Muscle of leg (tissue), 16 donors: ENCODE results near the gene SERPINA3. TPM values are rescaled to one million over a fixed set of nuclear protein-coding genes. Genes with fewer than 3 reads are reported as not detected.

Source experiments
- DNase-seq: peaks from one replicate; pipeline ENCODE4 v3.0.0; 2013
- H3K27ac ChIP-seq: one replicate; pipeline ENCODE4 v1.5.1; 2013; ENCODE audit warnings: mild to moderate bottlenecking, low read length, control low read depth
- H3K27me3 ChIP-seq: one replicate; pipeline ENCODE4 v1.6.1; 2013; ENCODE audit warnings: low read length; ENCODE audit not compliant: control insufficient read depth, insufficient read depth
- H3K36me3 ChIP-seq: one replicate; pipeline ENCODE4 v1.6.1; 2013; ENCODE audit warnings: low read length; ENCODE audit not compliant: control insufficient read depth, insufficient read depth
- H3K4me1 ChIP-seq: one replicate; pipeline ENCODE4 v1.6.1; 2013; ENCODE audit warnings: low read length; ENCODE audit not compliant: control insufficient read depth, insufficient read depth
- H3K4me3 ChIP-seq: one replicate; pipeline ENCODE4 v1.5.1; 2013; ENCODE audit warnings: low read length, control low read depth
- H3K9me3 ChIP-seq: replicated peaks from 2 replicates; pipeline ENCODE4 v1.6.1; 2013; ENCODE audit warnings: low read depth, low read length; ENCODE audit not compliant: control insufficient read depth
- WGBS: methylation state at CpG from one replicate; pipeline ENCODE4 v1.1.5; 2013; ENCODE audit warnings: missing lambda C conversion rate; ENCODE audit not compliant: insufficient coverage; 5-methylcytosine and 5-hydroxymethylcytosine counted together
- long read RNA-seq, 11 donors: transcript quantifications; one replicate each; lab custom pipeline, GENCODE V29; 2026
- polyA plus RNA-seq, 8 donors: library from polyadenylated mRNA; unstranded; fragments of 120-200 nt; gene quantifications; one replicate each; pipeline versions ENCODE4 v1.2.1 to v1.2.3, GENCODE V29; 2013; ENCODE audit warnings: inconsistent platforms in 1 of 8, low replicate concordance in 1 of 8; ENCODE audit not compliant: insufficient read length in 8 of 8, insufficient read depth in 1 of 8
- total RNA-seq: library from RNA; stranded (reverse); fragments of 120-200 nt; gene quantifications from one replicate; pipeline ENCODE4 v1.2.4, GENCODE V29; 2013

SERPINA3 gene
- total RNA-seq (0.09 TPM), polyA plus RNA-seq (under 1 TPM in 4 of 8 donors, not detected in 4; 0.12 to 0.32 (median 0.18) TPM)
- long read RNA-seq, donor 1 = 0 reads
- long read RNA-seq, donor 2 = 0 reads
- long read RNA-seq, donor 3 = 0 reads
- long read RNA-seq, donor 4 = 0 reads
- long read RNA-seq, donor 5 = 0 reads
- long read RNA-seq, donor 6 = 0 reads
- long read RNA-seq, donor 7 = 0 reads
- long read RNA-seq, donor 8 = 0 reads
- long read RNA-seq, donor 9 = 0 reads
- long read RNA-seq, donor 10 = 0 reads
- long read RNA-seq, donor 11 = 0 reads

DNA sequence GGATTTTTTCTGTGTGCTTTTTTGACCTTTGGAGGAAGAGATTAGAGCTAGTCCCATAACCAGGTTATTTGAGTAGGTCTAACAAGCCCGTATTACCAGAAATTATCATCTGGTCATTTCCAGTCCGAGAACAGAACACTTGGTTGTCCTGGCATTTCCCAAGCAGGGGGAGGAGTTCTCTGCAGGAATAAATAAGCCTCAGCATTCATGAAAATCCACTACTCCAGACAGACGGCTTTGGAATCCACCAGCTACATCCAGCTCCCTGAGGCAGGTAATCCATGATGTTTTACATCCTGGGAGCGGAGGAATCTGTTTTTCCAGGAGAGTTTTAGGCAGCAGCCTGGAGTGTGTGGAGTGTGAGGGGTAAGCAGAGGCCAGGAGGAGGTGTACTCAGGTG lies at the start of gene SERPINA3:
TSS of gene SERPINA3 (plus strand) at position 218 of the 400 bp plus-strand sequence. CDS start 2,051 bp downstream, outside the sequence.
- WGBS = 50% methylated on average over 2 of the region's 4 CpGs
- H3K4me3 ChIP-seq = no peak within 1 kb of the TSS
- H3K4me1 ChIP-seq = peaks cover 4% of the 10 kb centered on the region
- no peaks in the 10 kb centered on the region for H3K36me3 ChIP-seq
- no peak within 1 kb of the TSS for H3K27ac ChIP-seq
- peaks cover 6% of the 10 kb centered on the region for H3K9me3 ChIP-seq
- no peaks in the 10 kb centered on the region for H3K27me3 ChIP-seq
- DNase-seq = peak; percentile 10

DNA sequence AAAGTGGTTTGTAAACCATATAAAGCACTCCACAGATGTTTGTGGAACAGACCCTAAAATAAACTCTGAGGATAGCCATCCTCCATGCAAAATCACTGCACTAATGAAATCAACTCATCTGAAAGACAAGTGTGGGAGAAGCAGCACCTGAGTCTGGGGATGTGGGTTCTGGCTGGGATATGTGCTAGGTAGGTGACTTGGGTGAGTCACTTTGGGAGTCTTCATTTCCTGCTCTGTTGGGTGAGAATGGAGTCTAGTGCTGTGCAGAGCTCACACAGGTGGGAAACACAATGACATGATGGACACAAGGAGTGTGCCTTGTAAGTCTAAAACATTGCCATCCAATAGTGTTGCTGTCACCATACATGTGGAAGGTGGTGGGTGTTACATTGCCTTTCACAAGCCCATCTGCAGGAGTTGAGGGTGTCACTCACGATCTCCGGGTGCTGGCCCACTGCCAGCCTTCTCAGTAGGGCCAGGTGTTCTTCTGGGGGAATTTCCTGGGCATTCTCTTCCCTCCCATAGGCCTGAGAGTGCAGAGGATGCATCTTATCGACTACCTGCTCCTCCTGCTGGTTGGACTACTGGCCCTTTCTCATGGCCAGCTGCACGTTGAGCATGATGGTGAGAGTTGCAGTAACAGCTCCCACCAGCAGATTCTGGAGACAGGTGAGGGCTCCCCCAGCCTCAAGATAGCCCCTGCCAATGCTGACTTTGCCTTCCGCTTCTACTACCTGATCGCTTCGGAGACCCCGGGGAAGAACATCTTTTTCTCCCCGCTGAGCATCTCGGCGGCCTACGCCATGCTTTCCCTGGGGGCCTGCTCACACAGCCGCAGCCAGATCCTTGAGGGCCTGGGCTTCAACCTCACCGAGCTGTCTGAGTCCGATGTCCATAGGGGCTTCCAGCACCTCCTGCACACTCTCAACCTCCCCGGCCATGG lies 49.0 kb upstream of the SERPINA3 start:
- no peaks in the 10 kb centered on the region for H3K9me3 ChIP-seq
- H3K4me1 ChIP-seq = no peaks in the 10 kb centered on the region
- DNase-seq = no peak
- H3K27ac ChIP-seq = no peak overlapping the region
- H3K27me3 ChIP-seq = peaks cover 2% of the 10 kb centered on the region
- no peaks in the 10 kb centered on the region for H3K36me3 ChIP-seq
- 88% methylated on average over 15 of the region's 16 CpGs for WGBS
- no peak overlapping the region for H3K4me3 ChIP-seq

DNA sequence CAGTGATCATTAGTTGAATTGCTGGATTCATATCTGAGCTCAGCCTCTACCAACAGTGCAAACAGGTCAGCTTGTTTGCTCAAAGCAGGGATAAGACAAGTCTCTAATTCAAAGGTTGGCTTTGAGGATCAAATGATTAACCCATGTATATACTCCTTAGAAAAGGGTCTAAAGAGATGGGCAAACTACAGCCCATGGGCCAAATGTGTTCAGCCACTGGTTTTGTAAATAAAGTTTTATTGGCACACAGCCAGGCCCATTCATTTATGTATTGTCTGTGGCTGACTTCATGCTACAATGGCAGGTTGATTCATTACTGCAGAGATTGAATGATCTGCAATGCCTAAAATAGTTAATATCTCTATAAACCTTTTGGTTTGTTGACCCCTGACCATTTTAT lies 47.8 kb upstream of the SERPINA3 start:
- H3K9me3 ChIP-seq = no peaks in the 10 kb centered on the region
- H3K27ac ChIP-seq = no peak overlapping the region
- no peaks in the 10 kb centered on the region for H3K36me3 ChIP-seq
- DNase-seq = no peak
- peaks cover 2% of the 10 kb centered on the region for H3K27me3 ChIP-seq
- no peaks in the 10 kb centered on the region for H3K4me1 ChIP-seq
- no peak overlapping the region for H3K4me3 ChIP-seq

DNA sequence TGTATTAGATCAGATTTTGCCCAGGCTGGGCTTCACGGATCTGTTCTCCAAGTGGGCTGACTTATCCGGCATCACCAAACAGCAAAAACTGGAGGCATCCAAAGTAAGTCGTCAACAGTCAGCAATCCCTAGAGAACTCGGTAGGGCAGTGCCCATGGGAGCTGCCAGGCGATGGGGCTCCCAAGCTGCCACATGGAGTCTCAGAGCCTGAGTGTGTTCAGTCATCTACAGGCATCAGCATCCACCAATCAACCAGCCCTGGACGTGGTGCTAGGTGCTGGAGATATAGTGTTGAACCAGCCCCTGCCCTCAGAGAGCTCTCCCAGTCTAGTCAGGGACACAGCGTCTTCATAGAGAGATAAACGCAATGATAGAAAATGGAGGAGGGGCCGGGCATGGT lies 44.0 kb upstream of the SERPINA3 start:
- Histone ChIP-seq H3K4me1 (peaks cover 3% of the 10 kb centered on the region), H3K36me3 (no peaks in the 10 kb centered on the region), H3K4me3 (no peak overlapping the region), H3K27ac (no peak overlapping the region), H3K9me3 (no peaks in the 10 kb centered on the region), H3K27me3 (peaks cover 2% of the 10 kb centered on the region)
- WGBS = 97% methylated on average over 5 of the region's 9 CpGs
- DNase-seq = no peak

DNA sequence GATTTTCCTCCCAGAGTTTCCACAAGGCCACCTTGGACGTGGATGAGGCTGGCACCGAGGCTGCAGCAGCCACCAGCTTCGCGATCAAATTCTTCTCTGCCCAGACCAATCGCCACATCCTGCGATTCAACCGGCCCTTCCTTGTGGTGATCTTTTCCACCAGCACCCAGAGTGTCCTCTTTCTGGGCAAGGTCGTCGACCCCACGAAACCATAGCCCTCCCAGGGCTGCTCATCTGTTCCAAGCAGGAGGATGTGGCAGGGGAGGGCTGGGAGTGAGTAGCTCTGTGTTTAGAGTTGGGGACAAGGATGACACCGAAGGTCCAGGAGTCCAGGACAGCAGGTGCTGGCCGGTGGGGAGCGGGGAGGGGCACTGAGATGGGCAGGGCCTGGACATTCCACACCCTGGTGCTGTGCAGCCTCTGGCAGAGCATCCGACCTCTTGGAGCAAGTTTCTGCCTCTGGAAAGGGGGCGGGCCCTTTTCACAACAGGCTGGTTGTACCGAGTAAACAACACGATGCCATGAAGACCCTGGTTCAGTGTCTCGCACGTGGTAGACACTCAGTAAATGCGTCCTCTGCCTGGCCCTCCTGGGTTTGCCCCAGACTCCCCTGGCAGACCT lies 42.7 kb upstream of the SERPINA3 start:
- Histone ChIP-seq H3K4me1 (peaks cover 3% of the 10 kb centered on the region), H3K36me3 (no peaks in the 10 kb centered on the region), H3K27ac (no peak overlapping the region), H3K9me3 (no peaks in the 10 kb centered on the region), H3K27me3 (peaks cover 2% of the 10 kb centered on the region), H3K4me3 (no peak overlapping the region)
- no peak for DNase-seq
- WGBS = 83% methylated on average over 17 of the region's 20 CpGs

DNA sequence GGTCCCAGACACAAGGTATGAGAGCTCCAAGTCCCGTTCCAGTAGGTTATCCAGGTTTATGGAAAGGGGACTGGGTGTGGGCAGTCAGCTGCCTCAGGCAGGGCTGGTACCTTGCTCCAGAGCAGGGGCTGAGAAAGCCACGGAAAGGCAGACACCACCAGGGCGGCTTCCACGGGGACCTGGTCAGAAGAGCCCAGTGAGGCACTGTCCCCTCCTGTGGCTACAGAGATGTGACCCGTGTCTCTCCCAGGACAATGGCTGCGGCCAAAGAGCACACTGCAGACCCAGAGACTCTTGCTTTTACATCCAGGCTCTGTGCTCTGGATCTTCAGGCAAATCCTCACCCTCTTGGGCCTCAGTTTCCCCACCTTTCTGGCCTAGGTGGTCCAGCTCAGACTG lies 42.2 kb upstream of the SERPINA3 start:
- Histone ChIP-seq H3K4me1 (peaks cover 3% of the 10 kb centered on the region), H3K27me3 (peaks cover 2% of the 10 kb centered on the region), H3K4me3 (no peak overlapping the region), H3K27ac (no peak overlapping the region), H3K36me3 (no peaks in the 10 kb centered on the region), H3K9me3 (no peaks in the 10 kb centered on the region)
- WGBS = 86% methylated on average over 5 of the region's 6 CpGs
- DNase-seq = no peak

DNA sequence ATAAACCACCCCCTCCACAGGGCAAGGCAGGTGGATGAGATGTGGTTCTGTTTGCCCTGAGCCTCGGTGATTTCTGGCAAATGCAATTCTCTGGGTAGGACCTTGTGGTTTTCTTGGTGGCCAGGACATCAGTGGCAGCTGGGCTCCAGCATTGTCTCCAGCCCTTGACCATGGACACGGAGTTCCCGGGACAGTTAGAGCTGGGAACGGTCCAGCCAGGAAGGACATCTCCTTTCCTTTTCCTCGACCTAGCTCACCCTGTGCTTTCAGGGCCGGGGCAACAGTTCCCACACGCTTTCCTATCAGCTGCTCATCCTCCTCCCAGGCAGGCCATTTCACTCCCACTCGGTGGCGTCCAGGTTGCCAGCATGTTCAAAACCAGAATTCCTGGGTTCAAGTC lies 41.8 kb upstream of the SERPINA3 start:
- no peak overlapping the region for H3K27ac ChIP-seq
- 74% methylated on average over 8 of the region's 9 CpGs for WGBS
- H3K9me3 ChIP-seq = no peaks in the 10 kb centered on the region
- DNase-seq = no peak
- H3K4me3 ChIP-seq = no peak overlapping the region
- H3K36me3 ChIP-seq = no peaks in the 10 kb centered on the region
- H3K4me1 ChIP-seq = peaks cover 3% of the 10 kb centered on the region
- peaks cover 4% of the 10 kb centered on the region for H3K27me3 ChIP-seq

DNA sequence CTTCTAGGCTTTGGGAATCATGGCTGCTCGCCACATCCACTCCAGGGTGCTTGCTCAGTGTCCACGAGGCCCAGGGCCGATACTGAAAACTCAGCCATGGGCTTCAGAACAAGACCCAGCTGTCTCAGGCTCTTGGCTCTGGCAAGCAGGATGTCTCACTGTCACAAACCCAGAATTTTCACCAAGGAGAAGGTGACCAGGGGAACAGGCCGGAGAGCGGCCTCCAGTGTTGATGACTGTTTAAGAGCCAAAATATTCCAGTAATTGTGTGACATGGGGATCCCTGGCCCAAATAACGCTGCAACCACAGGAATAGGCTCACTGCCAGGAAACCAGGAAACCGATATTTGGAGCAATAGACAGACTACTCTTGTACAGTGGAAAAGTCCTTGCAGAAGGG lies 40.8 kb upstream of the SERPINA3 start:
- 33% methylated on average over 6 of the region's 7 CpGs for WGBS
- Histone ChIP-seq H3K4me1 (peaks cover 3% of the 10 kb centered on the region), H3K27me3 (peaks cover 4% of the 10 kb centered on the region), H3K27ac (no peak overlapping the region), H3K36me3 (no peaks in the 10 kb centered on the region), H3K9me3 (no peaks in the 10 kb centered on the region), H3K4me3 (no peak overlapping the region)
- DNase-seq = peak; percentile 40

DNA sequence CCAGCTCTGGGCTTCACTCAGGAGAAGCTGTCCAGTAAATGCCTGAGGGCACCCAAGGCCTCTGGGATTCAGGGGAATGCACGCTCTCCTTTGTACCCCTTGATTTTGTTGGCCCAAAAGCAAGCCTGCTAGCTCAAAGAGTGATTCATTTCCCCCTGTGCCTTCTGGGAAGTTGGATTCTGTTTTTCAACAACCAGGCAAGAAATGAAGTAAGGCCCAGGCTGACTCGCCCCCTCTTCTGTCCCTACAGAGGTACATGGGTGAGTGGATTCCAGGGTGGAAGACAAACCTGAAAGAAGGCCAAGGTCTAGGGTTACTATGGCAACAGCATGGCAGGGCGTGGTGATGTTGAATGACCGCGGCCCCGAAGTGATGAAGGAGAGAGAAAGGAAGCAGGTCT lies 40.2 kb upstream of the SERPINA3 start:
- 76% methylated on average over 2 of the region's 6 CpGs for WGBS
- Histone ChIP-seq H3K4me1 (peaks cover 3% of the 10 kb centered on the region), H3K27ac (no peak overlapping the region), H3K4me3 (no peak overlapping the region), H3K36me3 (no peaks in the 10 kb centered on the region), H3K27me3 (peaks cover 2% of the 10 kb centered on the region), H3K9me3 (no peaks in the 10 kb centered on the region)
- DNase-seq = no peak
